HG02981 (cell line): ENCODE measurements around the gene WSCD1.

Experiments used
- ATAC-seq: cut with Tn5 transposase; IDR thresholded peaks from one replicate; pipeline ENCODE4 v1.9.1; 2021; ENCODE audit warnings: mild to moderate bottlenecking, moderate library complexity; ENCODE audit not compliant: unreplicated experiment

WSCD1 gene

GRCh38 chr17:6069539-6070429, at the start of gene WSCD1:
TSS of gene WSCD1 (plus strand) at chr17:6070379. CDS start at chr17:6080659, 10,280 bp downstream.
- ATAC-seq, result no peak

DNA sequence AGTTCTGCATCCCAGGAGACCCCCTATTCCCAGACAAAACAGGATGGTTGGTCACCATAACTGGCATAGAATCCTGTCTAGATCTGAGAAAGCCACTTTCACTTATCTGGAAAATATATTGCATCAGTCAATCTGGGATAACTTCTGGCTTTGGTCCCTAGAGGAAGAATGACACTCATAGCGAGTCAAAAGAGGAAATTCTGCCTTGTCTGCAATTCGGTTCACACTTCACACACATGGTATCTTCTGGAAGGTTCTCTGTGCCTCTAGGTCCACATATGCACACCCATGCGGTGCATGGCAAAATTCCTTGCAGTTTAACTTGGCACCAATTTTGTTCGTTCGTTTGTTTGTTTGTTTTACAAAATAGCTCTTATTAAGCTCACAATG, 49.2 kb upstream of the WSCD1 start:
- no peak for ATAC-seq

GRCh38 chr17:6021627-6022026, 48.6 kb upstream of the WSCD1 start:
- no peak for ATAC-seq

DNA sequence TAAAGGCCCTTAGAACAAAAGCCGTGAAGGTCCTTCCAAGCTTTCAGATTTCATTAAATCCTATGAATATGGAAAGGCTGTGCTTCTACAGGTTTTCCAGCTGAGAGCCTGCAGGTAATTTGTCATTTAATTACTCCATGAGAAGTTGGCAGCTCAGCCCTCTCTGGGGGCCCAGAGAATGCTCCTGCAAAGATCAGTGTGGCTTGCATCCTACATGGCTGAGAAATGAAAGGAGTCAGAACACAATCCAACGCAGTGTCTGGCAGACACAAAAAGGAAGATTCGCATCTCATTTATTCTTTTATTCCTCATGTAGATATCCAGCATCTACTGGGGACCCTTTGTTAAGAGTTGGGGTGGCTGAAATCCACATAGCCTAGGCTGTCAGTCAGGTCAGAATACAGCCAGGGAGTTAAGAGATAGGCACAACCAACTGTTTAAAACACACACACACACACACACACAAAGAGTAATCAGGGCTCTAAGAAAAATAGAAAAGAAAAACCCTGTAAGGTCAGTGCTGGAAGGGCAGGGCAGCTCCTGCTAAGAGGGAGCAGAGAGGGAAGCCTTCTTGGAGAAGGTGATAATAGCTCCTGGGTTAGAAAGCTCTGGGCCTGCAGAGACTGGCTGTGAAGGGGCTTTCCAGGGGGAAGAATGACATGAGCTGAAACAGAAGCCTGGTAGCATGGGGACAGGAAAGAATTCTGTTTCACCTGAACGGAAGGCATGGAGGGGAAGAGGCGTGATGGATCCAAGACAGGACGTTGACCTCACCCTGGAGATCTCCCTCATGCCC, 46.9 kb upstream of the WSCD1 start:
- no peak for ATAC-seq

DNA sequence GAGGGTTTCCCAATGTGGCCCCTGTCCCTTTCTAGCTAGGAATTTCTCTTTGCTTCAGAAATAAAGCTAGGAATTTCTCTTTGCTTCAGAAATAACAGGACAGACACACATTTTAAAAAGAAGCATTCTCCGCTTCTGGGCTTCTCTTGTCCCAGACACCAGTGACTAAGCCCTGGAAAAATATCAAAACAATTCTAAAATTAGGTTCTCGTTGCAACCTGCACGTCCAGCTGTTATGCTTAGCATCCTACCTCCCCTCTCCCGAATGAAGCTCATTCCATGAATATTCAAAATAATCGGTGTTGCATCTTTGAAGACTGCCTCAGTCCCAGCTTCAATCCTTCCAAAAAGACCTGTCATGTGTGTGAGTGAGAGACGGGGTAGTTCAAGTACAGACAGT, 45.6 kb upstream of the WSCD1 start:
- no peak for ATAC-seq

GRCh38 chr17:6027342-6028024, 42.7 kb upstream of the WSCD1 start:
- ATAC-seq, result no peak

GRCh38 chr17:6028294-6028693, 41.9 kb upstream of the WSCD1 start:
- ATAC-seq, result no peak

DNA sequence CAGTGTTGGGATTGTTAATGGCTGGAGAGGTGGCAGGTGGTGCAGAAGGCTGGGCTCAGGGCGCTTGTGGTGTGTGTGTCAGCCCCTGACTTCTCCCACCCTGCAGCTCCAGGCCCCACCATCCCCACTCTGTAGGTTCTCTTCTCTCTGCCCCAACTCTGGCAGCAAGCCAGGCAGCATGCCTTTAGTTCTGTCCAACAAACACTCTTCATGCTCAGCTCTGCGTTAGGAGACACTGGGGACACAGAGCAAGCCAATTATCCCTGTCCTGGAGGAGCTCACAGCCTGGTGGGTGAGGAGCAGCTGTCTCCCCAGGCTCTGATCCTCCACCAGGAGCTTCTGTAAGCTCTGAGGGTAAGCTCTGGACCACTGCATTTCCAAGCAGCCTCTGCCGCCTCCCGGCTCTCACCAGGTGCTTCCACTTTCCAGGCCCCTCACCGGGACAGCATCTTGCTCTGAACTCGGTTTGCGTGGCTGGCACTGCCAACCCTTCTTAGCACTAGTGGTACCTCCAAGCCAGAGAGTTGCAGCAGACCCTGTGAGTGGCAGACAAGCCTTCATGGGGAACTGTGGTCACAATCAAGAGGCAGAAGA, 34.3 kb upstream of the WSCD1 start:
- ATAC-seq, result no peak

DNA sequence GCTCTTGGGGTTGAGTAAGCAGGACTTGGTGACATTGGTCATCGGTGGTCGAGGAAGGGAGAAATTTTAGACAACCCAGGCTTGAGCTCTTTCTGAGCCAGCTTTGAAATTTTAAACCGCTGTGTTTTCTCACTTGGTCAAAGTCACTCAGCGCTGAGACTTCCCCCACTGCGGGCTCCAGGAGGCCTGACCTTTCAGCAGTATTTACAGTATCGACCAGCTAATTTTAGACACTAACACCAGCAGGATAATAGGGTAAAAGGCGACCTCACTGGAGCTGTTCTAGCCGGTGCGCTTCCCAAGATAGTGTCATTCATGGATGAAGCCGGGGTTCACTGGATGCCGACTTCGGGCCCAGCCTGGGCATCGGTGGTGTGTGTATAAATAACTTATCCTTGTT, 29.7 kb upstream of the WSCD1 start:
- no peak for ATAC-seq

- ATAC-seq, result no peak
Measured at GRCh38 chr17:6041246-6041645, 28.9 kb upstream of the WSCD1 start.

GRCh38 chr17:6043405-6043804, 26.8 kb upstream of the WSCD1 start:
- no peak for ATAC-seq

GRCh38 chr17:6044261-6044660, 25.9 kb upstream of the WSCD1 start:
- no peak for ATAC-seq

DNA sequence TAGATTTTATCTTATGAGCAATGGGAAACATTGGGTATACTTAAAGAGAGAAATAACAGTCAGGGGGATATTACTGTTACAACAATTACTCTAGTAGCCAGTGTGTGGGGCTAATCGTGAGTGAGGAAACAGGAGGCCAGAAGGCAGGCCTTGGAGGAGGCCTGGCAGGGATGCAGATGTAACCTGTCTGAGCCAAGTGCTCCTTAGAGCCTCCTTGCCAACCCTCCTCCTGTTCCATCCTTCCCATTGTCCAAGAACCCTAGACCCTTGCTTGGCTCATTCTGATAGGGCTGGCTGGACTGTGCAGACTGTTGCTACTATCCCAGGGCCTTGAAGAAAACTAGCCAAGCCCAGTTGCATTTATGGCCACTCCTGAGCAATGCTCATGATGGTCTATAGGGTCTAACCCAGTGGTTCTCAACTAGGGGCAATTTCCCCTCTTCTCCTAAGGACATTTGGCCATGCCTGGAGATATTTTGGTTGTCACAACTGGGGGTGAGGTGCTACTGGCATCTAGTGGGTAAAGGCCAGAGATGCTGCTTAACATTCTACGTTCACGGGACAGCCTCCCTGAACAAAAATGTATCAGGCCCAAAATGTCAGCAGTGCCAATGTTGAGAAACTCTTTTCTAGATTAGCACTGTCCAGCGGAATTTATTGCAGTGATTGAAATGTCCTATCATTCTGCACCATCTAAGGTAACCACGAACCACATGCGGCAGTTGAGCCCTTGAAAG, 24.4 kb upstream of the WSCD1 start:
- no peak for ATAC-seq

DNA sequence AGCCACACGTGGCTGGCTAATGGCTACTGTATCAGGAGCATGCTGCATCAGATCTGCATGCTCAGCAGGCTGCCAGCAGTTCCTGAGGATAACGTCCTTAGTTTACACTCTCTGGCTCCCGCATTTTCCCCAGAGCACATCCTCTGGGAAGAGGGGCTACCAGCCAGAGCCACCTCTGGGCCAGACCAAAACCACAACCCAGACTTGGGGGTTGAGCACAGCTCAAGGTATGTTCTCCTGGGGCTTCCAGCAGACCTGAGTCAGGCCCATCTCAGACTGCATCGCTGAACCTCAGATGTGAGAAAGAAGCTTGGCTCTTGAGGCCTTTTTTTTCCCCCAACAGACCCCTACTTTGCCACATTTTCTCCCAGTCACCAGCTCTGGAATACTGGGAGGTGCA, 23.7 kb upstream of the WSCD1 start:
- ATAC-seq, result no peak

GRCh38 chr17:6046931-6047330, 23.2 kb upstream of the WSCD1 start:
- ATAC-seq, result no peak

- no peak for ATAC-seq
Measured at GRCh38 chr17:6047966-6048365, 22.2 kb upstream of the WSCD1 start.

- ATAC-seq, result no peak
Measured at GRCh38 chr17:6048486-6048885, 21.7 kb upstream of the WSCD1 start.

GRCh38 chr17:6052926-6053325, 17.3 kb upstream of the WSCD1 start:
- no peak for ATAC-seq

- no peak for ATAC-seq
Measured at GRCh38 chr17:6054372-6054771, 15.8 kb upstream of the WSCD1 start.

DNA sequence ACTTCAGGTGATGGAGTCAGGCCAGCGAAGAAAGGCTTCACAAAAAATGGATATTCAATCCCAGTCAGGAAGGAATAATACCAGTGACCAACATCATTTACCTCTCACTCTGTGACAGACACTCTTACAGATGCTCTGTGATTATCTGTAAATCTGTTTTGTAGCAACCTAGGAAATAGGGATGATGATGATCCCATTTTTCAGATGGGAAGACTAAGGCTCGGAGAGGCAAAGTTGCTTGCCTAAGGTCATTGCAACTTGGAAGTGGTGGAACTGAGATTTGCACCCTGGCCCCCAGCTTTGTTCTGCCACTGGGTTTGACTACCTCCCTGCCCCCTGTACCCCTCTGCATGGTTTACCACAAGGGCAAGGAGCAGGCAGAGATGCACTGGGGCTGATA, 14.1 kb upstream of the WSCD1 start:
- no peak for ATAC-seq
